Measurements from ENCODE around the gene TSPAN4. TPM values are rescaled to one million over a fixed set of nuclear protein-coding genes. Genes with fewer than 3 reads are reported as not detected.

Gene TSPAN4
- total and polyA plus RNA-seq, 2 donors (not counting 1 experiment from before 2014, with no cell fraction given), result 2.9 to 7.4 TPM

- Mint-ChIP-seq H3K4me3 (no peak overlapping the region), H3K9me3 (ENCODE audit: insufficient read depth) (no peaks in the 10 kb centered on the region), H3K27ac (no peak overlapping the region), H3K4me1 (peaks cover 25% of the 10 kb centered on the region), H3K27me3 (no peaks in the 10 kb centered on the region)
- Histone ChIP-seq H3K4me1 (ENCODE audit: control insufficient read depth in 2 of 2, insufficient read depth in 2 of 2, low read length in 2 of 2) (peaks cover 33 to 45% of the 10 kb centered on the region in 2 donors), H3K9me3 (ENCODE audit: control extremely low read depth in 1 of 3, control insufficient read depth in 2 of 3, insufficient read depth in 1 of 3, low read length in 2 of 3) (no peaks in the 10 kb centered on the region), H3K27me3 (replicated peaks in 1 of 4; ENCODE audit: control extremely low read depth in 1 of 4, control insufficient read depth in 3 of 4, insufficient read depth in 4 of 4, low read length in 3 of 4) (peaks cover 0 to 48% (median 11%) of the 10 kb centered on the region in 4 experiments), H3K27ac (ENCODE audit: low read length in 2 of 2) (no peak overlapping the region), H3K79me2 (ENCODE audit: control insufficient read depth, insufficient read depth, low read length) (peaks cover 14% of the 10 kb centered on the region), H3K4me2 (replicated peaks; ENCODE audit: low read depth, low read length, poor library complexity, severe bottlenecking) (no peak overlapping the region), H3K36me3 (replicated peaks in 1 of 2; ENCODE audit: control extremely low read depth in 1 of 2, control insufficient read depth in 1 of 2, extremely low read depth in 1 of 2, insufficient read depth in 2 of 2, low read length in 1 of 2) (no peaks in the 10 kb centered on the region), H2AFZ (ENCODE audit: insufficient read depth, low read depth, low read length, poor library complexity, severe bottlenecking) (no peak overlapping the region), H3K4me3 (ENCODE audit: control extremely low read depth in 1 of 5, extremely low read depth in 1 of 5, insufficient read depth in 1 of 5, low read depth in 2 of 5, low read length in 4 of 5) (no peak overlapping the region), H3K9ac (ENCODE audit: low read length) (no peak overlapping the region), H4K20me1 (ENCODE audit: control insufficient read depth, insufficient read depth, low read length, poor library complexity, severe bottlenecking) (peaks cover 21% of the 10 kb centered on the region)
- ChIA-PET CTCF (interaction anchor here (0.8 kb wide), 1 partner anchor 12 kb away, joined by 3 read pairs; no protein-coding TSS in a partner anchor), POLR2A (no interaction called here)
- WGBS (ENCODE audit: insufficient coverage), result 54% methylated on average over 8 of the region's 8 CpGs
- ATAC-seq (ENCODE audit: low read depth) (no peak), DNase-seq (no peak)
- TF ChIP-seq CTCF (IDR thresholded peaks at IDR 0.05), result no peak
- no peak for TF ChIP-seq EZH2 (IDR thresholded peaks at IDR 0.05; ENCODE audit: borderline replicate concordance, insufficient read depth, low read depth, low read length, poor library complexity, severe bottlenecking)
- intact Hi-C loops (cut with micrococcal nuclease), result no loop called here
These were observed 3.3 kb downstream of the TSPAN4 start for GRCh38 chr11:845872-846495.

- ATAC-seq (ENCODE audit: low read depth), result no peak
These were observed 3.9 kb downstream of the TSPAN4 start for GRCh38 chr11:846496-847098.

More at GRCh38 chr11:846496-847098, 3.9 kb downstream of the TSPAN4 start:
- POLR2A ChIA-PET, result no interaction called here
- Mint-ChIP-seq H3K27me3 (no peaks in the 10 kb centered on the region), H3K4me3 (no peak overlapping the region), H3K4me1 (peaks cover 20% of the 10 kb centered on the region), H3K27ac (no peak overlapping the region), H3K9me3 (ENCODE audit: insufficient read depth) (no peaks in the 10 kb centered on the region)
- peaks cover 0 to 48% (median 11%) of the 10 kb centered on the region in 4 experiments for H3K27me3 ChIP-seq (replicated peaks in 1 of 4; ENCODE audit: control extremely low read depth in 1 of 4, control insufficient read depth in 3 of 4, insufficient read depth in 4 of 4, low read length in 3 of 4)
- H2AFZ ChIP-seq (ENCODE audit: insufficient read depth, low read depth, low read length, poor library complexity, severe bottlenecking), result no peak overlapping the region
- no peak overlapping the region for H3K9ac ChIP-seq (ENCODE audit: low read length)
- no peak for DNase-seq
- H3K79me2 ChIP-seq (ENCODE audit: control insufficient read depth, insufficient read depth, low read length), result peaks cover 7% of the 10 kb centered on the region
- no peaks in the 10 kb centered on the region for H3K36me3 ChIP-seq (replicated peaks in 1 of 2; ENCODE audit: control extremely low read depth in 1 of 2, control insufficient read depth in 1 of 2, extremely low read depth in 1 of 2, insufficient read depth in 2 of 2, low read length in 1 of 2)
- no peak overlapping the region for H3K4me2 ChIP-seq (replicated peaks; ENCODE audit: low read depth, low read length, poor library complexity, severe bottlenecking)
- H3K4me1 ChIP-seq (ENCODE audit: control insufficient read depth in 2 of 2, insufficient read depth in 2 of 2, low read length in 2 of 2), result peaks cover 28 to 39% of the 10 kb centered on the region in 2 donors
- CTCF ChIA-PET, result interaction anchor here (0.8 to 3.1 kb wide), 2 partner anchors 12 to 204 kb away, joined by 3 to 26 read pairs; no protein-coding TSS in a partner anchor
- TF ChIP-seq EZH2 (IDR thresholded peaks at IDR 0.05; ENCODE audit: borderline replicate concordance, insufficient read depth, low read depth, low read length, poor library complexity, severe bottlenecking) (no peak), CTCF (IDR thresholded peaks at IDR 0.05) (no peak)
- no peaks in the 10 kb centered on the region for H3K9me3 ChIP-seq (ENCODE audit: control extremely low read depth in 1 of 3, control insufficient read depth in 2 of 3, insufficient read depth in 1 of 3, low read length in 2 of 3)
- peaks cover 15% of the 10 kb centered on the region for H4K20me1 ChIP-seq (ENCODE audit: control insufficient read depth, insufficient read depth, low read length, poor library complexity, severe bottlenecking)
- no peak overlapping the region for H3K4me3 ChIP-seq (ENCODE audit: control extremely low read depth in 1 of 5, extremely low read depth in 1 of 5, insufficient read depth in 1 of 5, low read depth in 2 of 5, low read length in 4 of 5)
- intact Hi-C loops (cut with micrococcal nuclease), result no loop called here
- no peak overlapping the region for H3K27ac ChIP-seq (ENCODE audit: low read length in 2 of 2)
- WGBS (ENCODE audit: insufficient coverage), result 76% methylated on average over 11 of the region's 11 CpGs
